HFF-Myc (cell line): Measurements from ENCODE around the gene IP6K1.

Experiments
- DNase-seq: peaks from one replicate; pipeline ENCODE4 v3.0.0-alpha.2; 2011; ENCODE audit warnings: low read depth; ENCODE audit errors: extremely low read depth
- H3K4me3 ChIP-seq: replicated peaks from 2 replicates; pipeline ENCODE4 v1.5.1; 2011; ENCODE audit warnings: low read depth, mild to moderate bottlenecking, control low read depth, low read length
- CTCF ChIP-seq: IDR thresholded peaks from 2 replicates; pipeline ENCODE4 v1.5.1; 2012; ENCODE audit warnings: mild to moderate bottlenecking, low read depth, low read length, control low read depth; ENCODE audit errors: missing control alignments

Gene IP6K1

DNA sequence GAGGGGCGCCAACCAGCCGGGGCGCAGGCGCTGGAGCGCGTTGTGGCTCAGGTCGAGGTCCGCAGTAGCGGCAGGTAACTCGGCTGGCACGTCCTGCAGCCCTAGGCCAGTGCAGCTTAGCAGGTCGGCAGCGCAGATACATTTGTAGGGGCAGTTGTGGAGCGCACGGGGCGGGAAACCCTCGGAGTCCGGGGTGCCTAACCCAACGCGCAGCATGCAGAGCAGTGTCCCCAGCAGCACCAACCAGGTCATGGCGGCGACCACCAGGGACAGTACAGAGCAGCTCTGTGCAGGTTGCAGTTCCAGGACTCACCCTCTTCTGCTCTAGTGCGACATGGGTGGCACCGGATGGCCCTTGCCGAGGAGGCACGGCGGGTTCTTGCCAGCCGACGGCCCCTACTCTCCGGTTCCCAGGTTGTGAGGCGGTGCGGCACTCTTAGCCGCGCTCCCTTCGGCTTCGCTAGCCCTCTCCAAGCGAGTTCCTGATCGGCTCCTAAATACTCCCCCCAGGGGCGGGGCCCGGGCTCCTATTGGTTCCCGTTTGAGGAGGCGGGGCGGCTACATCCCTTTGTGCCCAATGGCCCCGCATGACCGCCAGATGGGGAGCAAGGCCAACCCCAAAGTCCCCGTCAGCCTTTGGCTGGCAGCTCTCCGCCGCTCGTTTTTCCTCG, 67.0 kb downstream of the IP6K1 start, which contains the start of gene AMIGO3:
AMIGO3 (minus strand) TSS at position 471 of the 671 bp plus-strand sequence; CDS start at position 252, 219 bp downstream.
- TF ChIP-seq CTCF = no peak
- H3K4me3 ChIP-seq = peak within 1 kb of the TSS; percentile 34
- DNase-seq = peak; percentile 75

GRCh38 chr3:49718858-49719213, 67.5 kb downstream of the IP6K1 start:
- TF ChIP-seq CTCF = no peak
- no peak for DNase-seq
- peak overlapping the region; percentile 34 for H3K4me3 ChIP-seq

GRCh38 chr3:49717959-49718857, 68.1 kb downstream of the IP6K1 start:
- TF ChIP-seq CTCF = no peak
- H3K4me3 ChIP-seq = no peak overlapping the region
- DNase-seq = no peak

DNA sequence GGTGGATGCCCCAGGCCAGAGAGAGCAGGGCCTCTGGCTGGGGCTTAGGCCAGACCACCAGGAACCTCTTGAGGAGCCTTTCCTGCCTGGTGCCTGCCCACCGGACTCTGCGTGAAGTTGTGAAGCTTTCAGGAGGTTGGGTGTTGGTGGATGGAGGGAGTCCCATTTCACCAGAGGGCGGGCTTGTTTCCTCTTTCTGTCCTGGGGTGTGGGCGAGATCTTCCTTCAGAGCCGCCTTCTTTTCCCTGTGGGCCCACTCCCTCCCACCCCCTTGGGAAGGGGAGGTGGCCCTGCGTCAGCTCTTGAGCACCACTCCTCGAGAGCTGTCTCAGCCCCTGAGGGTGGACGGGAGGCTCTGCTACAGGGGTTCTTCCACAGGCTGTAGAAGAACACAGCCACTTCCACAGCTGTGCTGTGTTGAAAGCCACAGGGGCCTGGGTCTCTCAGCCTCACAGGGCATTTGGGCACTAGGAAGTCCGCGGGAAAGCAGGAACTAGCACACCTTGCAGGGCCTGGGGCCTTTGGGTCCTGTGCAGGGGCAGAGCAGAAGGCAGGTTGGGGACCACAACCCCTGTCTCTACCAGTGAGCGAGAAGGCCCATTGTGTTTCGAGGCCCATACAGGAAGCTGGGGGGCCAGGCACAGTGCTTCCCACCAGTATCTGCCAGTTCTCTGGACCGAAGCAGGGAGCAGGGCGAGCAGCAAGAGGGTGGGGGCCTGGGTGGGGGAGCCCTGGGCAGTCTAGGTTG, 69.0 kb downstream of the IP6K1 start:
- H3K4me3 ChIP-seq = no peak overlapping the region
- TF ChIP-seq CTCF = no peak
- no peak for DNase-seq

DNA sequence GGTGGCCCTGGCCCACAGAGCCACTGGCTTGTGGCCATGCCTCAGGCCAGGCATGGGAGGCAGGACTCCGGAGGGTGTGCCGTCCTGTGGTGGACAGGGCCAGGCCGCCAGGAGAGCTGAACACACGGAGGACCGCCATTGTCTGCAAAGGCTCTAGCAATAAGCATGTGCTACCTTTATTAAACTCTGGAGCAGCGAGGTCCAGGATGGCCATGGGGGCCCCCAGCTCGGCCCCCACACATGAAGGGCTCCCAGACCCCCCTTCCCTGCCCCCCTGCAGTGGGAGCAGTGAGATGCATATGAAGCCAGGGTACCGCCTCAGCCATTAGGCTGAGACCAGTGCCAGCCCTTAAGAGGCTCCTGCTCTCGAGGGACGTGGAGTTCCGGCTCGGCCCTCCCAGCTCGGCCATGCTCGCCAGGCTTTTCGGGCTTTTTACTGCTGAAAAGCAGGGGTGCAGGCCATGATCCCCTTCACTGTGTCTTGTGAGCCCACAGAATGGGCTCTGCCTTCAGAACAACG, 69.6 kb downstream of the IP6K1 start:
- DNase-seq = no peak

More for the DNA sequence above, 69.6 kb downstream of the IP6K1 start:
- no peak overlapping the region for H3K4me3 ChIP-seq
- TF ChIP-seq CTCF = no peak
